BLaER1 (cell line): ENCODE data around the gene GAB4.
"Not testable (repeated sequence)": the region's sequence is repeated elsewhere in the genome, so short reads cannot be mapped to it uniquely, and the experiment has no call there.

ENCODE experiments used
- H3K27ac ChIP-seq: shearing (Covaris generic); formaldehyde crosslinking; 2 replicates; pipeline ENCODE4 v1.8.1; 2022
- H3K27me3 ChIP-seq: shearing (Covaris generic); formaldehyde crosslinking; 2 replicates; pipeline ENCODE4 v1.8.1; 2022
- H3K36me3 ChIP-seq: shearing (Covaris generic); formaldehyde crosslinking; 2 replicates; pipeline ENCODE4 v1.8.1; 2022
- H3K4me1 ChIP-seq: shearing (Covaris generic); formaldehyde crosslinking; 2 replicates; pipeline ENCODE4 v1.8.1; 2022
- H3K4me2 ChIP-seq: shearing (Covaris generic); formaldehyde crosslinking; 2 replicates; pipeline ENCODE4 v1.8.1; 2022
- H3K4me3 ChIP-seq: shearing (Covaris generic); formaldehyde crosslinking; 2 replicates; pipeline ENCODE4 v1.8.1; 2022
- H3K9ac ChIP-seq: shearing (Covaris generic); formaldehyde crosslinking; 2 replicates; pipeline ENCODE4 v1.8.1; 2022
- H3K9me3 ChIP-seq: shearing (Covaris generic); formaldehyde crosslinking; 2 replicates; pipeline ENCODE4 v1.8.1; 2022
- H4K20me1 ChIP-seq: shearing (Covaris generic); formaldehyde crosslinking; 2 replicates; pipeline ENCODE4 v1.8.1; 2022
- Cebpa-rat ChIP-seq: shearing (Covaris generic); IDR thresholded peaks from 2 replicates; pipeline ENCODE4 v1.8.1; 2022

Gene GAB4

GRCh38 chr22:17007852-17008731, at the start of gene GAB4:
Gene GAB4 (minus strand): TSS chr22:17008222. CDS start chr22:17008114, 108 bp downstream.
- no peak within 1 kb of the TSS for H3K4me2 ChIP-seq
- no peak within 1 kb of the TSS for H3K27ac ChIP-seq
- H3K4me3 ChIP-seq = no peak within 1 kb of the TSS

GRCh38 chr22:17056807-17057206, 48.8 kb upstream of the GAB4 start:
- Histone ChIP-seq H4K20me1 (no peaks in the 10 kb centered on the region), H3K27ac (no peak overlapping the region), H3K27me3 (no peaks in the 10 kb centered on the region), H3K4me2 (no peak overlapping the region), H3K9me3 (no peaks in the 10 kb centered on the region), H3K9ac (no peak overlapping the region), H3K36me3 (no peaks in the 10 kb centered on the region), H3K4me1 (0 out of 2 replicates have a peak, but pooled peaks cover 6% of the 10 kb centered on the region), H3K4me3 (no peak overlapping the region)
- no peak for TF ChIP-seq Cebpa-rat

More at GRCh38 chr22:17007852-17008731, at the start of gene GAB4:
- Histone ChIP-seq H3K9ac (no peak within 1 kb of the TSS), H3K9me3 (peaks cover 39% of the 10 kb centered on the region), H3K4me1 (no peaks in the 10 kb centered on the region), H4K20me1 (no peaks in the 10 kb centered on the region), H3K36me3 (no peaks in the 10 kb centered on the region), H3K27me3 (no peaks in the 10 kb centered on the region)
- no peak for TF ChIP-seq Cebpa-rat

GRCh38 chr22:17056058-17056457, 48.0 kb upstream of the GAB4 start:
- no peaks in the 10 kb centered on the region for H3K9me3 ChIP-seq
- H3K27me3 ChIP-seq = no peaks in the 10 kb centered on the region
- no peak overlapping the region for H3K9ac ChIP-seq
- no peaks in the 10 kb centered on the region for H3K36me3 ChIP-seq
- 0 out of 2 replicates have a peak, but pooled peaks cover 5% of the 10 kb centered on the region for H3K4me1 ChIP-seq
- no peak overlapping the region for H3K27ac ChIP-seq
- H3K4me3 ChIP-seq = no peak overlapping the region
- H3K4me2 ChIP-seq = no peak overlapping the region
- no peak for TF ChIP-seq Cebpa-rat
- H4K20me1 ChIP-seq = no peaks in the 10 kb centered on the region

- no peak for TF ChIP-seq Cebpa-rat
- Histone ChIP-seq H3K9me3 (no peaks in the 10 kb centered on the region), H4K20me1 (no peaks in the 10 kb centered on the region), H3K4me2 (no peak overlapping the region; the same call in 1 of the 2 replicates), H3K27me3 (no peaks in the 10 kb centered on the region), H3K4me3 (no peak overlapping the region), H3K9ac (no peak overlapping the region), H3K4me1 (peaks cover 23% of the 10 kb centered on the region), H3K27ac (no peak overlapping the region), H3K36me3 (no peaks in the 10 kb centered on the region)
Measured at GRCh38 chr22:17047656-17048055, 39.6 kb upstream of the GAB4 start.

GRCh38 chr22:17046566-17047348, 38.7 kb upstream of the GAB4 start:
- Histone ChIP-seq H3K27me3 (no peaks in the 10 kb centered on the region), H3K9ac (no peak overlapping the region), H3K4me3 (no peak overlapping the region), H3K36me3 (no peaks in the 10 kb centered on the region), H3K4me2 (no peak overlapping the region), H3K9me3 (no peaks in the 10 kb centered on the region), H3K27ac (no peak overlapping the region), H3K4me1 (peaks cover 23% of the 10 kb centered on the region), H4K20me1 (no peaks in the 10 kb centered on the region)
- TF ChIP-seq Cebpa-rat = no peak

GRCh38 chr22:17043521-17043920, 35.5 kb upstream of the GAB4 start:
- Histone ChIP-seq H4K20me1 (no peaks in the 10 kb centered on the region), H3K4me1 (peaks cover 10% of the 10 kb centered on the region)
- no peak for TF ChIP-seq Cebpa-rat

GRCh38 chr22:17036842-17037711, 29.1 kb upstream of the GAB4 start:
- not testable (repeated sequence) for H3K27ac ChIP-seq, H3K4me1 ChIP-seq, H3K4me3 ChIP-seq, H3K9me3 ChIP-seq, H3K9ac ChIP-seq, H3K4me2 ChIP-seq, H3K36me3 ChIP-seq, H4K20me1 ChIP-seq
- H3K27me3 ChIP-seq = peaks cover 27% of the 10 kb centered on the region

More at GRCh38 chr22:17043521-17043920, 35.5 kb upstream of the GAB4 start:
- Histone ChIP-seq H3K9ac (no peak overlapping the region), H3K4me2 (no peak overlapping the region), H3K36me3 (no peaks in the 10 kb centered on the region), H3K27me3 (no peaks in the 10 kb centered on the region), H3K9me3 (no peaks in the 10 kb centered on the region), H3K27ac (no peak overlapping the region), H3K4me3 (no peak overlapping the region)

- not testable (repeated sequence) for H3K9ac ChIP-seq, H3K9me3 ChIP-seq, H3K36me3 ChIP-seq, H3K4me3 ChIP-seq, H3K27ac ChIP-seq, H3K4me2 ChIP-seq, H4K20me1 ChIP-seq
- Histone ChIP-seq H3K4me1 (peaks cover 13% of the 10 kb centered on the region), H3K27me3 (peaks cover 27% of the 10 kb centered on the region)
Measured at GRCh38 chr22:17035976-17036841, 28.2 kb upstream of the GAB4 start.

- Histone ChIP-seq H3K4me1 (peaks cover 13% of the 10 kb centered on the region), H3K36me3 (no peaks in the 10 kb centered on the region), H3K9ac (no peak overlapping the region), H3K4me2 (no peak overlapping the region), H4K20me1 (no peaks in the 10 kb centered on the region), H3K9me3 (peaks cover 4% of the 10 kb centered on the region; the same call in 1 of the 2 replicates), H3K27me3 (peaks cover 27% of the 10 kb centered on the region), H3K27ac (no peak overlapping the region), H3K4me3 (no peak overlapping the region)
- no peak for TF ChIP-seq Cebpa-rat
Measured at GRCh38 chr22:17035246-17035645, 27.2 kb upstream of the GAB4 start.

- not testable (repeated sequence) for H3K9ac ChIP-seq, H3K27ac ChIP-seq, H3K36me3 ChIP-seq, H3K4me3 ChIP-seq, H3K4me2 ChIP-seq, H3K9me3 ChIP-seq, H4K20me1 ChIP-seq
- peaks cover 13% of the 10 kb centered on the region for H3K4me1 ChIP-seq
- H3K27me3 ChIP-seq = peaks cover 27% of the 10 kb centered on the region
Measured at GRCh38 chr22:17034532-17034931, 26.5 kb upstream of the GAB4 start.

GRCh38 chr22:17032277-17032676, 24.3 kb upstream of the GAB4 start:
- Histone ChIP-seq H3K27me3 (peaks cover 24% of the 10 kb centered on the region), H3K4me2 (peak overlapping the region; percentile 54), H3K4me1 (peaks cover 13% of the 10 kb centered on the region)
- H3K36me3 ChIP-seq, H3K9ac ChIP-seq, H3K9me3 ChIP-seq, H3K27ac ChIP-seq, H4K20me1 ChIP-seq, H3K4me3 ChIP-seq: not testable (repeated sequence)

GRCh38 chr22:17024380-17024779, 16.4 kb upstream of the GAB4 start:
- H3K27me3 ChIP-seq, H4K20me1 ChIP-seq, H3K4me1 ChIP-seq, H3K4me3 ChIP-seq, H3K36me3 ChIP-seq, H3K27ac ChIP-seq, H3K4me2 ChIP-seq, H3K9me3 ChIP-seq, H3K9ac ChIP-seq: not testable (repeated sequence)
